Measurements from ENCODE around the gene CNTN5.

- no peak for TF ChIP-seq CSDC2 (CRISPR knock-in tag; IDR thresholded peaks at IDR 0.05)
- no peak for TF ChIP-seq ZFP30 (CRISPR knock-in tag; IDR thresholded peaks at IDR 0.05)
- TF ChIP-seq PATZ1 (CRISPR knock-in tag; IDR thresholded peaks at IDR 0.05; ENCODE audit: borderline replicate concordance) = no peak
- TF ChIP-seq, protein P1, sequence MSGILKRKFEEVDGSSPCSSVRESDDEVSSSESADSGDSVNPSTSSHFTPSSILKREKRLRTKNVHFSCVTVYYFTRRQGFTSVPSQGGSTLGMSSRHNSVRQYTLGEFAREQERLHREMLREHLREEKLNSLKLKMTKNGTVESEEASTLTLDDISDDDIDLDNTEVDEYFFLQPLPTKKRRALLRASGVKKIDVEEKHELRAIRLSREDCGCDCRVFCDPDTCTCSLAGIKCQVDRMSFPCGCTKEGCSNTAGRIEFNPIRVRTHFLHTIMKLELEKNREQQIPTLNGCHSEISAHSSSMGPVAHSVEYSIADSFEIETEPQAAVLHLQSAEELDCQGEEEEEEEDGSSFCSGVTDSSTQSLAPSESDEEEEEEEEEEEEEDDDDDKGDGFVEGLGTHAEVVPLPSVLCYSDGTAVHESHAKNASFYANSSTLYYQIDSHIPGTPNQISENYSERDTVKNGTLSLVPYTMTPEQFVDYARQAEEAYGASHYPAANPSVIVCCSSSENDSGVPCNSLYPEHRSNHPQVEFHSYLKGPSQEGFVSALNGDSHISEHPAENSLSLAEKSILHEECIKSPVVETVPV (CRISPR knock-in tag; IDR thresholded peaks at IDR 0.05) = no peak
- no peak for TF ChIP-seq TCF4 (CRISPR knock-in tag; IDR thresholded peaks at IDR 0.05; ENCODE audit: borderline replicate concordance)
- TF ChIP-seq ZC3H10 (CRISPR knock-in tag; IDR thresholded peaks at IDR 0.05) = no peak
- no peak for TF ChIP-seq ARNTL (CRISPR knock-in tag; IDR thresholded peaks at IDR 0.05; ENCODE audit: borderline replicate concordance, low read depth)
- TF ChIP-seq RARB (CRISPR knock-in tag; IDR thresholded peaks at IDR 0.05) = no peak
- TF ChIP-seq ESRRG (CRISPR knock-in tag; IDR thresholded peaks at IDR 0.05) = no peak
- no peak for TF ChIP-seq TOX (CRISPR knock-in tag; IDR thresholded peaks at IDR 0.05; ENCODE audit: borderline replicate concordance)
Observed at GRCh38 chr11:100080821-100081220, 1060.1 kb downstream of the CNTN5 start.

All from SK-N-SH treated with all-trans-retinoic acid at 6 μM for 48 hours (cell line).